Subcutaneous abdominal adipose tissue (tissue), 5 donors: Measurements from ENCODE around the gene INTS14.
A peak's percentile ranks its signal among the peaks of the same experiment; 100 is the strongest.
"Not testable (repeated sequence)": the region's sequence is repeated elsewhere in the genome, so short reads cannot be mapped to it uniquely, and the experiment has no call there.

Experiments
- H3K27ac ChIP-seq: one replicate; pipeline ENCODE4 v1.7.0; 2013; ENCODE audit warnings: low read depth, mild to moderate bottlenecking, inconsistent platforms, low read length, moderate library complexity
- H3K27me3 ChIP-seq, 5 donors: one replicate each; pipeline ENCODE4 v1.7.0; 2013; ENCODE audit warnings: low read length in 5 of 5, inconsistent platforms in 1 of 5; ENCODE audit not compliant: control insufficient read depth in 5 of 5, insufficient read depth in 4 of 5
- H3K36me3 ChIP-seq, 5 donors: one replicate each; pipeline ENCODE4 v1.7.0; 2013; ENCODE audit warnings: low read length in 5 of 5; ENCODE audit not compliant: control insufficient read depth in 5 of 5, insufficient read depth in 5 of 5
- H3K4me1 ChIP-seq, 5 donors: one replicate each; pipeline ENCODE4 v1.7.0; 2013; ENCODE audit warnings: low read length in 5 of 5, mild to moderate bottlenecking in 3 of 5, moderate library complexity in 1 of 5; ENCODE audit not compliant: control insufficient read depth in 5 of 5, insufficient read depth in 5 of 5
- H3K4me3 ChIP-seq, 5 donors: one replicate each; pipeline ENCODE4 v1.7.0; 2013; ENCODE audit warnings: low read length in 5 of 5, low read depth in 1 of 5
- H3K9ac ChIP-seq, 5 donors: one replicate each; pipeline ENCODE4 v1.7.0; 2013; ENCODE audit warnings: low read length in 5 of 5, mild to moderate bottlenecking in 4 of 5, moderate library complexity in 3 of 5
- H3K9me3 ChIP-seq, 5 donors: one replicate each; pipeline ENCODE4 v1.7.0; 2013; ENCODE audit warnings: low read length in 5 of 5; ENCODE audit not compliant: control insufficient read depth in 5 of 5
- donor health status: healthy.
- donor health status: healthy.
- donor health status: healthy.
- donor health status: healthy.
- donor health status: healthy.

INTS14 gene

DNA sequence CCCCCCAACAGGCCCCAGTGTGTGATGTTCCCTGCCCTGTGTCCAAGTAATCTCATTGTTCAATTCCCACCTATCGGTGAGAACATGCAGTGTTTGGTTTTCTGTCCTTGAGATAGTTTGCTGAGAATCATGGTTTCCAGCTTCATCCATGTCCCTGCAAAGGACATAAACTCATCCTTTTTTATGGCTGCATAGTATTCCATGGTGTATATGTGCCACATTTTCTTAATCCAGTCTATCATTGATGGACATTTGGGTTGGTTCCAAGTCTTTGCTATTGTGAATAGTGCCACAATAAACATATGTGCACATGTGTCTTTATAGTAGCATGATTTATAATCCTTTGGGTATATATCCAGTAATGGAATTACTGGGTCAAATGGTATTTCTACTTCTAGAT lies 5.0 kb upstream of the INTS14 start:
- H3K27me3 ChIP-seq, H3K4me3 ChIP-seq, H3K27ac ChIP-seq, H3K9ac ChIP-seq, H3K9me3 ChIP-seq, H3K36me3 ChIP-seq: not testable (repeated sequence)
- H3K4me1 ChIP-seq = peaks cover 7 to 14% (median 11%) of the 10 kb centered on the region in 5 donors

DNA sequence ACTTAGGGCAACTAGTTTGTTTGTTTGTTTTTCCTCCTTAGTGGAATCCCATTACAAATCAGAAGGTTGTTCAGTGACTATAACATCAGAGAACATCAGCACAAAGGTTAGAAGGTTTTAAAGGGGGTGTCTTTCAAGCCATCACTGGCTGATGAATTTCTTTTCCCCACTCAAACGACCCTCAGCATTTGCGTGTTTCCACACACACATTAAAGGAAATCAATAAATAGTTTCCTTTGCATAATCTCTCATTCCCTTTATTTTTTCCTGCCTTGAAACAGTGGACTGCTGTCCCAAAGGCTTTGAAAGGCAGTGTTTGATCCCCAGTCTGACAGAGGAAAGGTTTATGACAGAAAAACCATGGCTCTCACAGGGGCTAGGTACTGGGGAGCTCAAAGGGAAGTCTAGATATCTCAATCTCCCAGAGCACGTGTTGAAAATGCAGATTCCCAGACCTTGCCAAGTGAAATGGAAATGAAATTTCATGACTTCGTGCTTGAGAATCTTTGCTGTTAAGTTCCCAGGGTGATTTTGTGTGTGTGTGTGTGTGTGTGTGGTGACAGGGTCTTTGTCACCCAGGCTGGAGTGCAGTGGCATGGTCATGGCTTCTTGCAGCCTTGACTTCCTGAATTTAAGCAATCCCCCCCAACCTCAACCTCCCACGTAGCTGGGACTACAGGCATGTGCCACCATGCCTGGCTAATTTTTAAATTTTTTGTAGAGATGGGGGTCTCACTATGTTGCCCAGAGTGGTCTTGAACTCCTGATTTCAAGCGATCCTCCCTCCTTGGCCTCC lies 2.2 kb upstream of the INTS14 start:
- Histone ChIP-seq H3K4me3 (no peak overlapping the region), H3K9ac (no peak overlapping the region), H3K9me3 (no peaks in the 10 kb centered on the region), H3K4me1 (peaks cover 10 to 29% (median 25%) of the 10 kb centered on the region in 5 donors), H3K27me3 (no peaks in the 10 kb centered on the region), H3K36me3 (no peaks in the 10 kb centered on the region), H3K27ac (no peak overlapping the region)

DNA sequence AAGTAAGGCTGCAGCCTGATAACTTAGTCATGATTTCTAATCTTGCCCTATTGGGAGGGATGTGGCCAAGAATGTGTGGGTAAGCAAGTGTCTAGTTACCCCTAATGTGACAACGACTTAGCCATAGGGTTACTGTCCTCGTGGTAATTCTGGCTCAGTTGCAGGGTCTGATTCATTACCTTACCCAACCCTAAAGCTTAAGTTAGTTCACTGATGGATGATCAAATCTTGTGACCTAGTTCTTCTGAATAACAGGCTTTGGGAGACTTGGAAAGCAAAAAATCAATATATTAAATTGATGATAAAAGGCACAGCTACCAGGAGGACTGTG lies 1.6 kb upstream of the INTS14 start:
- no peak overlapping the region for H3K27ac ChIP-seq
- H3K9ac ChIP-seq = peak overlapping the region in 2 of 5 donors; percentile 98 to 99
- no peaks in the 10 kb centered on the region for H3K9me3 ChIP-seq
- H3K4me1 ChIP-seq = peaks cover 10 to 29% (median 25%) of the 10 kb centered on the region in 5 donors
- H3K4me3 ChIP-seq = no peak overlapping the region
- no peaks in the 10 kb centered on the region for H3K27me3 ChIP-seq
- no peaks in the 10 kb centered on the region for H3K36me3 ChIP-seq

DNA sequence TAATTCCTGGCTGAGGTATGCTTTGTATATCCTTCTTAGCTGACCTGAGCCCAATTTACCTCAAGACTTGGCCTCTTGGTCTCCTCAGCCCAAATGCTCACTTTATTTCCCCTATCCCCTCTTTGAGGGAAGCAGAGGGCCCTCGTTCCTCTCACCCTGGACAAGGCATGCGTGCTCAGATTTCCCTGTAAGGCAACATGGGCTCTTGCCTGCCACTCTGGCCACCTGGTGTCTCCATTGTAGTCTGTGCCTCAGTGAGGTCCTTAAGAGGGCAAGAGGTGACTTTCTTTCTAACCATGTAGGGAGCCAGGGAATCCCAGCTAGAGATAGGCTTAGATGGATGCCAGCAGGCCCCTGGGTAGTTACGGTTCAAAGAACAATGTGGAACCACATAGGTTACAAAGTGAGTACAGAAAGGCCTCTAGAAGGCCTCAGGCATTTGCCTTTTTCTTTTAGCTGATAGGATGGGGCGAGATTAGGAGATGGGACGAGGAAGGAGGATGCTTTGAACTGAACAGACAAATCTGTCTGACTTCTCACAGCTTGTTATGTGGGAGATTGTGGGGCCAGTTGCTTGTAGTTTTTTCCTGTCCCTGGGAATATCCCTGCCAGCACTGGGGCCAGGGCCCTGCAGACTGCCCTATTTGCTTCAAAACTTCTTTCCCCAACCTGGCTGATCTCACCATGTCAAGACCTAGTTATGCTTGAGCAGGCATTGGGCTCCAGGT lies 1.1 kb upstream of the INTS14 start:
- peak overlapping the region; percentile 86 for H3K27ac ChIP-seq
- H3K9me3 ChIP-seq = no peaks in the 10 kb centered on the region
- peak overlapping the region; percentile 94 to 100 (median 98) for H3K9ac ChIP-seq
- peaks cover 10 to 29% (median 25%) of the 10 kb centered on the region in 5 donors for H3K4me1 ChIP-seq
- no peaks in the 10 kb centered on the region for H3K27me3 ChIP-seq
- peaks cover 0 to 1% (median 0%) of the 10 kb centered on the region in 5 donors for H3K36me3 ChIP-seq
- H3K4me3 ChIP-seq = peak overlapping the region; percentile 89 to 98 (median 94)

DNA sequence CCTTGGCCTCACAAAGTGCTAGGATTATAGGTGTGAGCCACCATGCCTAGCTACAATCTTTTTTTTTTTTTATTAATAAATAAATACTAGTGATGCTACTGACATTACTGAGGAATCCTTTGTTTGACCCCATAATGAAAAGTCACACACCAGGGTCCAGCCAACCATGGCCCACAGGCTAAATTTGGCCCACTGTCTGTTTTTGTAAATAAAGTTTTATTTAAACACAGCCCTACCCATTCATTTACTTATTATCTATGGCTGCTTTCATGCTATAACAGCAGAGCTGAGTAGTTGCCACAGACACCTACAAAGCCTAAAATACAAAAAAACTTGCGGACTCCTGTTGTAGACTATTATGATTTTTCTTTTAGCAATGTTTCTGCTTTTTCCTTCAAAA lies 7.4 kb downstream of the INTS14 start:
- no peaks in the 10 kb centered on the region for H3K27me3 ChIP-seq
- no peak overlapping the region for H3K9ac ChIP-seq
- no peak overlapping the region for H3K4me3 ChIP-seq
- H3K36me3 ChIP-seq = peaks cover 26 to 60% (median 33%) of the 10 kb centered on the region in 5 donors
- no peaks in the 10 kb centered on the region for H3K9me3 ChIP-seq
- H3K4me1 ChIP-seq = no peaks in the 10 kb centered on the region
- H3K27ac ChIP-seq = no peak overlapping the region

DNA sequence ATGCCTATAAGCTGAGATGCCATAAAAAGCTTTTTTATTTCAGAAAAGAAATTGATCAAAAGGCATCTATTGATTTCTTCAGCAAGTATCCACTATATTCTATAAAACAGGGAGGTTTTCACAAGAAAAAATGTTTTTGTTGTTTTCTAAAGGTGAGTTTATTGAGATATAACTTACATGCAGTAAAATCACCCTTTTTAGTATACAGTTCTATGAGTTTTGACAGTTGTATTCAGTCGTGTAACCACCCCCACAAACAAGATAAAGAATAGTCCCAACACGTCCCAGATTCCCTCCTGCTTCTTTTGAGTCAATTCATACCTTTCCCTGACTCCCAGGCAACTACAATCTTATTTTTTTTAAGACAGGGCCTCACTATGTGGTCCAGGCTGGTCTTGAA lies 7.8 kb downstream of the INTS14 start:
- H3K36me3 ChIP-seq = peaks cover 31 to 65% (median 37%) of the 10 kb centered on the region in 5 donors

DNA sequence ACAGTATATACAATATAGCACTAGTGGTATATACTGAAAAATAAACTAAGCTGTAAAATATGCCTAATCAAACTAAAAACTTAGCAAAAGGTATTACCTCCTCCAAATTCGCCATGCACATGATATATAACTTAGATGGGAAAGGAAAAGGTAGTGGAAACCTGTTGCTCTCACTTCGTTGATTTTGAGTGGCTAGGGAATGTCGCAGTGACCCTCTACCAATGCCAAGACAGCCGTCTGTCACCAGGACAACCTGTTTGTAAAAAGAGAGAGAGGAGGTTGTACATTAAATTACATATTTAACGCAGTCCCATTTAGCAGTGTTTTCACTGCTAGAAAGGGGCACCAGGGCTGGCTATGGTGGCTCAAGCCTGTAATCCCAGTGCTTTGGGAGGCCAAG lies 11.3 kb downstream of the INTS14 start:
- Histone ChIP-seq H3K9me3 (no peaks in the 10 kb centered on the region), H3K36me3 (peaks cover 54 to 89% (median 61%) of the 10 kb centered on the region in 5 donors), H3K4me1 (no peaks in the 10 kb centered on the region), H3K27ac (no peak overlapping the region), H3K4me3 (no peak overlapping the region), H3K9ac (no peak overlapping the region), H3K27me3 (no peaks in the 10 kb centered on the region)

More for the DNA sequence above, 7.8 kb downstream of the INTS14 start:
- H3K27ac ChIP-seq = no peak overlapping the region
- H3K9me3 ChIP-seq = no peaks in the 10 kb centered on the region
- H3K4me1 ChIP-seq = no peaks in the 10 kb centered on the region
- H3K27me3 ChIP-seq = no peaks in the 10 kb centered on the region
- no peak overlapping the region for H3K4me3 ChIP-seq
- H3K9ac ChIP-seq = no peak overlapping the region

DNA sequence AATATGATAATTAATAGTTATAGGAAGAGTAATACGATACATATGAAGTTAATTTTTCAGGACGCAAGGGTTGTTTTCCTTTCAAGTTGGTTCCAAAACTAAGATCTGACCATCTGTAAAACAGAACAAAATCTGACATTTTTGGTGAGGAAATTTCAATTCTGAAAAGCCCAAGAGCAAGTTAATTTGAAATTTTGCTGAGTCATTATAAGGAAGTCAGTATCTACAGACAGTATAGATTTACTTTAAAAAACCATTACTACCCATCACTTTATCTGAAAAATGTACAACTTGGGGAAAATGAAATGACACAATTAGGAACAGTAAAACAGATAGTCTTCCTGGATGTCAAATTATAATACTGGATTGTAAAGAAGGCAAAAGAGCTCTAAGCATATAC lies 12.5 kb downstream of the INTS14 start:
- no peaks in the 10 kb centered on the region for H3K27me3 ChIP-seq
- H3K27ac ChIP-seq = no peak overlapping the region
- H3K4me3 ChIP-seq = no peak overlapping the region
- no peaks in the 10 kb centered on the region for H3K4me1 ChIP-seq
- no peak overlapping the region for H3K9ac ChIP-seq
- H3K36me3 ChIP-seq = peaks cover 56 to 86% (median 61%) of the 10 kb centered on the region in 5 donors
- H3K9me3 ChIP-seq = no peaks in the 10 kb centered on the region

DNA sequence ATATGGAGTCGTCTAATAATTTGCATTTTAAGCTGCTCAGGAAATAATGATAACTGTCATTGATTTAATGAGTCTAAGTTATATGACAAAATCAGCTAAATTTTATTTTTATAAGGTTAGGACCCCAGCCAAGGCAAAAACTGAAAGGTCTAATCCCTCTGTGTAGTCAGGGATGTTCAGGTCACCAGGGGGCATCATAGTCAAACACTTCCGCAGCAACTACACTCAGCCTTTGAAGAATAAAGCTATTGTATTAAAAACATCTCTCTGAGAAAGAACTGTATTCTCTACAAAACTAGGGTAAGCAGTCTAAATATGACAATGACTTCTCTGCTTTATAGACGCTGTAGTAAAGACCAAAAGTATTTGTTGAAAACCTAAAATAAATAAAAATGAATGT lies 15.0 kb downstream of the INTS14 start:
- H3K27me3 ChIP-seq = no peaks in the 10 kb centered on the region
- H3K36me3 ChIP-seq = peaks cover 65 to 89% (median 76%) of the 10 kb centered on the region in 5 donors
- H3K4me3 ChIP-seq = no peak overlapping the region
- no peaks in the 10 kb centered on the region for H3K4me1 ChIP-seq
- H3K27ac ChIP-seq = no peak overlapping the region
- H3K9ac ChIP-seq = no peak overlapping the region
- H3K9me3 ChIP-seq = no peaks in the 10 kb centered on the region

DNA sequence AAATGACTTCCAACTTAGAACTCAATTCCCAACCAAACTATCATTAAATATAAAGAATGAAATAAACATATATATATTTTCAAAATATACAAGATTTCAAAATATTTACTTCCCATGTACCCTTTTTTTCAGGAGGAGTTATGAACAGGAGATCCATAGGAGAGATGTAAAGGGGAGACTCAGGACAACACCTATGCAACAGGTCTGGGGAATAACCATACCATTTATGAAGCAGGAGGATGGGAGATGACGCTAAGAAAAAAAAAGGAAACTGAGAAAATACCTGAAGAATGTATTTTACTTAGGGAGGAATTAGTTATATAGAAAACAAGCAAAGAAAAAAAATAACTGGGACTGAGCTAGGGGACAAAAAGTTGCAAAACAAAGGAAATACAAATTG lies 23.8 kb downstream of the INTS14 start:
- no peak overlapping the region for H3K9ac ChIP-seq
- H3K4me3 ChIP-seq = no peak overlapping the region
- no peaks in the 10 kb centered on the region for H3K9me3 ChIP-seq
- H3K4me1 ChIP-seq = peaks cover 0 to 4% (median 0%) of the 10 kb centered on the region in 5 donors
- H3K27me3 ChIP-seq = no peaks in the 10 kb centered on the region
- no peak overlapping the region for H3K27ac ChIP-seq
- peaks cover 41 to 76% (median 73%) of the 10 kb centered on the region in 5 donors for H3K36me3 ChIP-seq
